ENCODE measurements around the gene SORT1.

Gene SORT1

GRCh38 chr1:109277434-109278204, 120.1 kb downstream of the SORT1 start:
- Histone ChIP-seq H4K5ac (ENCODE audit: low read length) (no peak overlapping the region), H3K23ac (ENCODE audit: low read length) (no peak overlapping the region), H3K18ac (ENCODE audit: low read length) (no peak overlapping the region), H3K4ac (ENCODE audit: low read depth, low read length) (no peak overlapping the region), H3K56ac (ENCODE audit: low read length) (no peak overlapping the region), H3K4me3 (ENCODE audit: low read length) (no peak overlapping the region), H2BK120ac (ENCODE audit: low read depth, low read length) (no peak overlapping the region), H3K9ac (ENCODE audit: low read length) (no peak overlapping the region), H3K4me2 (ENCODE audit: low read length) (no peak overlapping the region), H3K79me1 (ENCODE audit: low read length) (peaks cover 9% of the 10 kb centered on the region), H3K27ac (ENCODE audit: low read depth, low read length) (no peak overlapping the region), H4K8ac (ENCODE audit: low read depth, low read length) (no peak overlapping the region), H3K4me1 (ENCODE audit: control insufficient read depth, low read depth, low read length) (peaks cover 4% of the 10 kb centered on the region), H2AK5ac (ENCODE audit: low read length) (no peak overlapping the region), H3K36me3 (ENCODE audit: control insufficient read depth, insufficient read depth, low read length) (peaks cover 6% of the 10 kb centered on the region), H3K27me3 (ENCODE audit: insufficient read depth, low read length, poor library complexity) (no peaks in the 10 kb centered on the region), H3K79me2 (ENCODE audit: control insufficient read depth, insufficient read depth, low read length) (peaks cover 11% of the 10 kb centered on the region), H2BK5ac (ENCODE audit: low read length) (no peak overlapping the region), H2BK15ac (replicated peaks; ENCODE audit: low read depth) (no peak overlapping the region)
- WGBS (ENCODE audit: extremely low coverage, insufficient coverage, low lambda C conversion rate): no CpG with 5 or more reads among the region's 7 CpGs
- DNase-seq: peak; percentile 90

- H2BK120ac ChIP-seq (ENCODE audit: low read depth, low read length): no peak overlapping the region
- H3K4me2 ChIP-seq (ENCODE audit: low read length): no peak overlapping the region
- peak; percentile 66 for DNase-seq
- no peak overlapping the region for H2AK5ac ChIP-seq (ENCODE audit: low read length)
- peaks cover 2% of the 10 kb centered on the region for H3K4me1 ChIP-seq (ENCODE audit: control insufficient read depth, low read depth, low read length)
- H3K18ac ChIP-seq (ENCODE audit: low read length): no peak overlapping the region
- no CpG with 5 or more reads among the region's 9 CpGs for WGBS (ENCODE audit: extremely low coverage, insufficient coverage, low lambda C conversion rate)
- H4K8ac ChIP-seq (ENCODE audit: low read depth, low read length): no peak overlapping the region
- H3K23ac ChIP-seq (ENCODE audit: low read length): no peak overlapping the region
- H2BK5ac ChIP-seq (ENCODE audit: low read length): no peak overlapping the region
- no peaks in the 10 kb centered on the region for H3K79me2 ChIP-seq (ENCODE audit: control insufficient read depth, insufficient read depth, low read length)
- no peak overlapping the region for H3K4me3 ChIP-seq (ENCODE audit: low read length)
- peak overlapping the region; percentile 15 for H3K56ac ChIP-seq (ENCODE audit: low read length)
- no peak overlapping the region for H2BK15ac ChIP-seq (replicated peaks; ENCODE audit: low read depth)
- H3K27me3 ChIP-seq (ENCODE audit: insufficient read depth, low read length, poor library complexity): no peaks in the 10 kb centered on the region
- no peak overlapping the region for H3K27ac ChIP-seq (ENCODE audit: low read depth, low read length)
- peaks cover 6% of the 10 kb centered on the region for H3K36me3 ChIP-seq (ENCODE audit: control insufficient read depth, insufficient read depth, low read length)
- peaks cover 2% of the 10 kb centered on the region for H3K79me1 ChIP-seq (ENCODE audit: low read length)
- H4K5ac ChIP-seq (ENCODE audit: low read length): no peak overlapping the region
- no peak overlapping the region for H3K9ac ChIP-seq (ENCODE audit: low read length)
- H3K4ac ChIP-seq (ENCODE audit: low read depth, low read length): no peak overlapping the region
Measured at GRCh38 chr1:109275706-109276345, 121.9 kb downstream of the SORT1 start.

DNA sequence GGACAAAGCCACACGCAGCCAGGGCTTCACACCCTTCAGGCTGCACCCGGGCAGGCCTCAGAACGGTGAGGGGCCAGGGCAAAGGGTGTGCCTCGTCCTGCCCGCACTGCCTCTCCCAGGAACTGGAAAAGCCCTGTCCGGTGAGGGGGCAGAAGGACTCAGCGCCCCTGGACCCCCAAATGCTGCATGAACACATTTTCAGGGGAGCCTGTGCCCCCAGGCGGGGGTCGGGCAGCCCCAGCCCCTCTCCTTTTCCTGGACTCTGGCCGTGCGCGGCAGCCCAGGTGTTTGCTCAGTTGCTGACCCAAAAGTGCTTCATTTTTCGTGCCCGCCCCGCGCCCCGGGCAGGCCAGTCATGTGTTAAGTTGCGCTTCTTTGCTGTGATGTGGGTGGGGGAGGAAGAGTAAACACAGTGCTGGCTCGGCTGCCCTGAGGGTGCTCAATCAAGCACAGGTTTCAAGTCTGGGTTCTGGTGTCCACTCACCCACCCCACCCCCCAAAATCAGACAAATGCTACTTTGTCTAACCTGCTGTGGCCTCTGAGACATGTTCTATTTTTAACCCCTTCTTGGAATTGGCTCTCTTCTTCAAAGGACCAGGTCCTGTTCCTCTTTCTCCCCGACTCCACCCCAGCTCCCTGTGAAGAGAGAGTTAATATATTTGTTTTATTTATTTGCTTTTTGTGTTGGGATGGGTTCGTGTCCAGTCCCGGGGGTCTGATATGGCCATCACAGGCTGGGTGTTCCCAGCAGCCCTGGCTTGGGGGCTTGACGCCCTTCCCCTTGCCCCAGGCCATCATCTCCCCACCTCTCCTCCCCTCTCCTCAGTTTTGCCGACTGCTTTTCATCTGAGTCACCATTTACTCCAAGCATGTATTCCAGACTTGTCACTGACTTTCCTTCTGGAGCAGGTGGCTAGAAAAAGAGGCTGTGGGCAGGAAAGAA, 122.9 kb downstream of the SORT1 start:
- H2AK5ac ChIP-seq (ENCODE audit: low read length): no peak overlapping the region
- no peak overlapping the region for H4K5ac ChIP-seq (ENCODE audit: low read length)
- H3K4me1 ChIP-seq (ENCODE audit: control insufficient read depth, low read depth, low read length): peaks cover 2% of the 10 kb centered on the region
- no peak overlapping the region for H3K27ac ChIP-seq (ENCODE audit: low read depth, low read length)
- WGBS (ENCODE audit: extremely low coverage, insufficient coverage, low lambda C conversion rate): no CpG with 5 or more reads among the region's 24 CpGs
- no peak overlapping the region for H3K4me3 ChIP-seq (ENCODE audit: low read length)
- H3K4me2 ChIP-seq (ENCODE audit: low read length): no peak overlapping the region
- H3K36me3 ChIP-seq (ENCODE audit: control insufficient read depth, insufficient read depth, low read length): peaks cover 5% of the 10 kb centered on the region
- H3K27me3 ChIP-seq (ENCODE audit: insufficient read depth, low read length, poor library complexity): no peaks in the 10 kb centered on the region
- H2BK15ac ChIP-seq (replicated peaks; ENCODE audit: low read depth): no peak overlapping the region
- H4K8ac ChIP-seq (ENCODE audit: low read depth, low read length): no peak overlapping the region
- H3K56ac ChIP-seq (ENCODE audit: low read length): peak overlapping the region; percentile 15
- H3K79me1 ChIP-seq (ENCODE audit: low read length): no peaks in the 10 kb centered on the region
- peak overlapping the region; percentile 19 for H3K9ac ChIP-seq (ENCODE audit: low read length)
- no peak overlapping the region for H2BK5ac ChIP-seq (ENCODE audit: low read length)
- DNase-seq: peak; percentile 72
- no peak overlapping the region for H2BK120ac ChIP-seq (ENCODE audit: low read depth, low read length)
- H3K4ac ChIP-seq (ENCODE audit: low read depth, low read length): no peak overlapping the region
- H3K18ac ChIP-seq (ENCODE audit: low read length): no peak overlapping the region
- H3K79me2 ChIP-seq (ENCODE audit: control insufficient read depth, insufficient read depth, low read length): no peaks in the 10 kb centered on the region
- H3K23ac ChIP-seq (ENCODE audit: low read length): peak overlapping the region; percentile 45

DNA sequence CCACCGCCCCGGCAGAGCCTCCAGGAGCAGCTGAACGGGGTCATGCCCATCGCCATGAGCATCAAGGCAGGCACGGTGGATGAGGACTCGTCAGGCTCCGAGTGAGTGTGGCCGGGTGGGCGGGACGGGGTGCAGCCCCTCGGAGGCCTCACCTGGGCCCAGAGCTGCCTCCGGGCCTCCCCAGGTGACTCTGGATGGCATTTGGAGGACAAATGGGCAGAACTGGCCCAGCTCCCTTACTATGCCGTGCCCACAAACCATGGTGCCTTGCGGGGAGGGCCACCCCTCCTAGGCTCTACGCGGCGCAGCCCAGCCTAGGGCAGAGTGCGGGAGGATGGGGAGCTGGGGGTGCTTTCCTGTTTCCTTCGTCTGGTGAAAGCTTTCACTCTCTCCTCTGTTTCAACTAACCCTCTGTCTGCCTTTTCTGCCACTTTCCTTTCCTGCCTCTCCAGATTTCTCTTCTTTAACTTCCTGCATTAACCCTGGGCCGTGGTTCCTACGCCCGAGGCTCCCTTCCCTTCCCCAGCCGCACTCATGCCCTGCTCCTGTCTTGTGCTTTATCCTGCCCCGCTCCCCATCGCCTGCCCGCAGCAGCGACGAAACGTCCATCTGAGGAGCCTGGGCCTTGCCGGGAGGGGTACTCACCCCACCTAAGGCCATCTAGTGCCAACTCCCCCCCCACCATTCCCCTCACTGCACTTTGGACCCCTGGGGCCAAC, 124.0 kb downstream of the SORT1 start:
- no peak for DNase-seq
- no CpG with 5 or more reads among the region's 30 CpGs for WGBS (ENCODE audit: extremely low coverage, insufficient coverage, low lambda C conversion rate)

GRCh38 chr1:109272831-109273547, 124.7 kb downstream of the SORT1 start:
- Histone ChIP-seq H3K23ac (ENCODE audit: low read length) (no peak overlapping the region), H2AK5ac (ENCODE audit: low read length) (no peak overlapping the region), H3K4me1 (ENCODE audit: control insufficient read depth, low read depth, low read length) (peaks cover 2% of the 10 kb centered on the region), H2BK15ac (replicated peaks; ENCODE audit: low read depth) (no peak overlapping the region), H3K36me3 (ENCODE audit: control insufficient read depth, insufficient read depth, low read length) (no peaks in the 10 kb centered on the region), H3K27ac (ENCODE audit: low read depth, low read length) (no peak overlapping the region), H3K79me1 (ENCODE audit: low read length) (no peaks in the 10 kb centered on the region), H4K5ac (ENCODE audit: low read length) (no peak overlapping the region), H3K4ac (ENCODE audit: low read depth, low read length) (no peak overlapping the region), H3K9ac (ENCODE audit: low read length) (no peak overlapping the region), H2BK5ac (ENCODE audit: low read length) (no peak overlapping the region), H3K79me2 (ENCODE audit: control insufficient read depth, insufficient read depth, low read length) (no peaks in the 10 kb centered on the region), H3K56ac (ENCODE audit: low read length) (no peak overlapping the region), H3K4me3 (ENCODE audit: low read length) (no peak overlapping the region), H3K18ac (ENCODE audit: low read length) (no peak overlapping the region), H3K27me3 (ENCODE audit: insufficient read depth, low read length, poor library complexity) (no peaks in the 10 kb centered on the region), H2BK120ac (ENCODE audit: low read depth, low read length) (no peak overlapping the region), H4K8ac (ENCODE audit: low read depth, low read length) (no peak overlapping the region), H3K4me2 (ENCODE audit: low read length) (no peak overlapping the region)
- no CpG with 5 or more reads among the region's 16 CpGs for WGBS (ENCODE audit: extremely low coverage, insufficient coverage, low lambda C conversion rate)
- no peak for DNase-seq

More for the DNA sequence above, 124.0 kb downstream of the SORT1 start:
- no peak overlapping the region for H3K27ac ChIP-seq (ENCODE audit: low read depth, low read length)
- H3K27me3 ChIP-seq (ENCODE audit: insufficient read depth, low read length, poor library complexity): no peaks in the 10 kb centered on the region
- H3K18ac ChIP-seq (ENCODE audit: low read length): no peak overlapping the region
- no peaks in the 10 kb centered on the region for H3K79me2 ChIP-seq (ENCODE audit: control insufficient read depth, insufficient read depth, low read length)
- no peak overlapping the region for H3K4me2 ChIP-seq (ENCODE audit: low read length)
- H3K4ac ChIP-seq (ENCODE audit: low read depth, low read length): no peak overlapping the region
- peaks cover 2% of the 10 kb centered on the region for H3K36me3 ChIP-seq (ENCODE audit: control insufficient read depth, insufficient read depth, low read length)
- peaks cover 2% of the 10 kb centered on the region for H3K4me1 ChIP-seq (ENCODE audit: control insufficient read depth, low read depth, low read length)
- H2BK15ac ChIP-seq (replicated peaks; ENCODE audit: low read depth): no peak overlapping the region
- H4K8ac ChIP-seq (ENCODE audit: low read depth, low read length): no peak overlapping the region
- H2AK5ac ChIP-seq (ENCODE audit: low read length): peak overlapping the region; percentile 58
- H3K4me3 ChIP-seq (ENCODE audit: low read length): no peak overlapping the region
- no peak overlapping the region for H4K5ac ChIP-seq (ENCODE audit: low read length)
- no peaks in the 10 kb centered on the region for H3K79me1 ChIP-seq (ENCODE audit: low read length)
- no peak overlapping the region for H3K9ac ChIP-seq (ENCODE audit: low read length)
- H2BK120ac ChIP-seq (ENCODE audit: low read depth, low read length): no peak overlapping the region
- no peak overlapping the region for H3K56ac ChIP-seq (ENCODE audit: low read length)
- H3K23ac ChIP-seq (ENCODE audit: low read length): no peak overlapping the region
- no peak overlapping the region for H2BK5ac ChIP-seq (ENCODE audit: low read length)

Measured in mesendoderm (in vitro differentiated cells).